CD14-positive monocyte (primary cell): ENCODE data around the gene ANAPC16. TPM values are rescaled to one million over a fixed set of nuclear protein-coding genes. Genes with fewer than 3 reads are reported as not detected.

ENCODE experiments used
- DNase-seq, 3 donors: peaks; one replicate each; pipeline ENCODE4 v3.0.0-alpha.2; 2011 to 2022
- H2AFZ ChIP-seq: 2 replicates; pipeline ENCODE4 v1.6.0; 2012; ENCODE audit warnings: mild to moderate bottlenecking, low read depth, low read length, inconsistent platforms; ENCODE audit not compliant: insufficient read depth, poor library complexity, severe bottlenecking
- H3K27ac ChIP-seq, 2 donors: 1 replicate in 1 of 2; 2 replicates in 1 of 2; pipeline ENCODE4 v1.5.1; 2012 to 2013; ENCODE audit warnings: low read length in 2 of 2, control low read depth in 1 of 2, inconsistent platforms in 1 of 2, low read depth in 1 of 2, mild to moderate bottlenecking in 1 of 2
- H3K27me3 ChIP-seq, 2 donors: one replicate each; pipeline versions ENCODE4 v1.6.0 to v1.6.1; 2011 to 2013; ENCODE audit warnings: low read length in 2 of 2; ENCODE audit not compliant: control insufficient read depth in 2 of 2, insufficient read depth in 2 of 2
- H3K36me3 ChIP-seq, 2 donors: replicated peaks in 1 of 2; 1 replicate in 1 of 2; 2 replicates in 1 of 2; pipeline versions ENCODE4 v1.5.1 to v1.6.1; 2012 to 2013; ENCODE audit warnings: low read length in 2 of 2, control low read depth in 1 of 2, inconsistent platforms in 1 of 2, mild to moderate bottlenecking in 1 of 2; ENCODE audit not compliant: insufficient read depth in 2 of 2, control insufficient read depth in 1 of 2
- H3K4me1 ChIP-seq, 2 donors: 1 replicate in 1 of 2; 2 replicates in 1 of 2; pipeline versions ENCODE4 v1.5.1 to v1.6.1; 2012 to 2013; ENCODE audit warnings: low read length in 2 of 2, control low read depth in 1 of 2, inconsistent platforms in 1 of 2, mild to moderate bottlenecking in 1 of 2, moderate library complexity in 1 of 2; ENCODE audit not compliant: insufficient read depth in 2 of 2, control insufficient read depth in 1 of 2
- H3K4me2 ChIP-seq: replicated peaks from 2 replicates; pipeline ENCODE3; 2012; ENCODE audit warnings: low read length, moderate library complexity, mild to moderate bottlenecking; ENCODE audit not compliant: poor library complexity, severe bottlenecking; ENCODE audit errors: extremely low read depth
- H3K4me3 ChIP-seq, 3 experiments: fragments of 200-600 bp in 1 of 3; sonication (generic) in 1 of 3; replicated peaks in 1 of 3; 1 replicate in 2 of 3; 2 replicates in 1 of 3; pipeline ENCODE4 v1.5.1; 2011 to 2013; ENCODE audit warnings: low read length in 3 of 3, mild to moderate bottlenecking in 3 of 3, control low read depth in 2 of 3, low read depth in 2 of 3, inconsistent platforms in 1 of 3, moderate library complexity in 1 of 3
- H3K79me2 ChIP-seq: 2 replicates; pipeline ENCODE4 v1.6.0; 2012; ENCODE audit warnings: mild to moderate bottlenecking, control low read depth, inconsistent platforms, low read length, moderate library complexity; ENCODE audit not compliant: insufficient read depth
- H3K9ac ChIP-seq: 2 replicates; pipeline ENCODE4 v1.6.0; 2017; ENCODE audit warnings: low read length, mild to moderate bottlenecking; ENCODE audit not compliant: insufficient read depth, poor library complexity, severe bottlenecking
- H3K9me3 ChIP-seq, 2 donors: replicated peaks in 1 of 2; 1 replicate in 1 of 2; 2 replicates in 1 of 2; pipeline versions ENCODE4 v1.5.1 to v1.6.1; 2012 to 2013; ENCODE audit warnings: low read length in 2 of 2, control low read depth in 1 of 2; ENCODE audit not compliant: control insufficient read depth in 1 of 2, insufficient read depth in 1 of 2
- H4K20me1 ChIP-seq: 2 replicates; pipeline ENCODE4 v1.6.0; 2012; ENCODE audit warnings: mild to moderate bottlenecking, low read length, control low read depth, moderate library complexity; ENCODE audit not compliant: insufficient read depth
- H3K27ac Mint-ChIP-seq, 7 donors: one replicate each; pipeline ENCODE4 v1.8.0; 2020; ENCODE audit warnings: mild to moderate bottlenecking in 7 of 7, mixed read lengths in 7 of 7, moderate library complexity in 6 of 7, inconsistent platforms in 2 of 7
- H3K27me3 Mint-ChIP-seq, 3 donors: one replicate each; pipeline ENCODE4 v1.8.0; 2021 to 2022; ENCODE audit warnings: low read depth in 3 of 3, mild to moderate bottlenecking in 3 of 3, mixed read lengths in 3 of 3, moderate library complexity in 3 of 3, inconsistent platforms in 1 of 3
- H3K36me3 Mint-ChIP-seq, 2 donors: one replicate each; pipeline ENCODE4 v1.8.0; 2020; ENCODE audit warnings: mixed read lengths in 2 of 2, inconsistent platforms in 1 of 2, mild to moderate bottlenecking in 1 of 2
- H3K4me1 Mint-ChIP-seq: one replicate; pipeline ENCODE4 v1.8.0; 2020; ENCODE audit warnings: mild to moderate bottlenecking, mixed read lengths
- H3K4me3 Mint-ChIP-seq, 2 donors: one replicate each; pipeline ENCODE4 v1.8.0; 2020; ENCODE audit warnings: mild to moderate bottlenecking in 2 of 2, mixed read lengths in 2 of 2, moderate library complexity in 1 of 2
- H3K9me3 Mint-ChIP-seq, 7 donors: one replicate each; pipeline ENCODE4 v1.8.0; 2020 to 2022; ENCODE audit warnings: mixed read lengths in 7 of 7, mild to moderate bottlenecking in 6 of 7, moderate library complexity in 6 of 7, inconsistent platforms in 2 of 7
- CTCF ChIP-seq: fragments of 200-600 bp; IDR thresholded peaks from one replicate; pipeline ENCODE4 v1.8.0; 2022; ENCODE audit warnings: antibody characterized with exemption, mild to moderate bottlenecking
- WGBS: methylation state at CpG from one replicate; pipeline ENCODE4 v1.1.5; 2013; ENCODE audit warnings: missing lambda C conversion rate; ENCODE audit not compliant: insufficient coverage; 5-methylcytosine and 5-hydroxymethylcytosine counted together
- intact Hi-C, 2 donors: fragments of 100-400 bp; cut with micrococcal nuclease; formaldehyde crosslinking; loops; one replicate each; pipeline versions ENCODE4 v1.15.0 to v1.15.1; 2023
- polyA plus RNA-seq, 3 donors: library from polyadenylated mRNA; depleted of rRNA in 1 of 3; unstranded in 2 of 3; stranded (reverse) in 1 of 3; fragments of 300-500 nt in 2 of 3; fragments of >200 nt in 1 of 3; fragmentation: Illumina TruSeq in 2 of 3; gene quantifications; 1 replicate in 2 of 3; 2 replicates in 1 of 3; pipeline ENCODE4 v1.2.3, GENCODE V29; 2012 to 2021

ANAPC16 gene
- polyA plus RNA-seq, 3 donors = 65.5 to 167 (median 148) TPM

- Histone ChIP-seq H3K4me2 (no peak overlapping the region), H4K20me1 (no peaks in the 10 kb centered on the region), H3K4me3 (no peak overlapping the region), H3K9ac (no peak overlapping the region), H2AFZ (no peak overlapping the region), H3K79me2 (no peaks in the 10 kb centered on the region), H3K27ac (no peak overlapping the region), H3K36me3 (no peaks in the 10 kb centered on the region), H3K9me3 (no peaks in the 10 kb centered on the region), H3K4me1 (peaks cover 47 to 51% of the 10 kb centered on the region in 2 donors), H3K27me3 (no peaks in the 10 kb centered on the region)
- TF ChIP-seq CTCF = no peak
- Mint-ChIP-seq H3K27ac (no peak overlapping the region), H3K4me3 (no peak overlapping the region), H3K4me1 (peaks cover 46% of the 10 kb centered on the region), H3K9me3 (no peaks in the 10 kb centered on the region), H3K36me3 (no peaks in the 10 kb centered on the region), H3K27me3 (peaks cover 0 to 2% (median 1%) of the 10 kb centered on the region in 3 donors)
- intact Hi-C loops = no loop called here
- 100% methylated on average over 2 of the region's 3 CpGs for WGBS
- DNase-seq = no peak
These were observed 37.2 kb downstream of the ANAPC16 start for GRCh38 chr10:72252972-72253371.

- no peak for DNase-seq
- H2AFZ ChIP-seq = no peak overlapping the region
- peaks cover 40% of the 10 kb centered on the region for H3K4me1 Mint-ChIP-seq
These were observed 37.8 kb downstream of the ANAPC16 start for GRCh38 chr10:72253578-72253977.

More at GRCh38 chr10:72253578-72253977, 37.8 kb downstream of the ANAPC16 start:
- no peaks in the 10 kb centered on the region for H3K36me3 Mint-ChIP-seq
- Histone ChIP-seq H3K36me3 (no peaks in the 10 kb centered on the region), H3K4me1 (peaks cover 41 to 45% of the 10 kb centered on the region in 2 donors), H4K20me1 (no peaks in the 10 kb centered on the region), H3K4me3 (no peak overlapping the region), H3K9me3 (no peaks in the 10 kb centered on the region), H3K79me2 (no peaks in the 10 kb centered on the region), H3K9ac (no peak overlapping the region), H3K27me3 (no peaks in the 10 kb centered on the region), H3K27ac (no peak overlapping the region), H3K4me2 (no peak overlapping the region)
- no peak for TF ChIP-seq CTCF
- 100% methylated on average over 3 of the region's 7 CpGs for WGBS
- H3K27me3 Mint-ChIP-seq = peaks cover 0 to 2% (median 1%) of the 10 kb centered on the region in 3 donors
- H3K9me3 Mint-ChIP-seq = no peaks in the 10 kb centered on the region
- intact Hi-C loops = no loop called here
- H3K27ac Mint-ChIP-seq = peak overlapping the region in 1 of 7 donors; percentile 7
- H3K4me3 Mint-ChIP-seq = no peak overlapping the region
